ENCODE measurements around the gene THAP5.

DNA sequence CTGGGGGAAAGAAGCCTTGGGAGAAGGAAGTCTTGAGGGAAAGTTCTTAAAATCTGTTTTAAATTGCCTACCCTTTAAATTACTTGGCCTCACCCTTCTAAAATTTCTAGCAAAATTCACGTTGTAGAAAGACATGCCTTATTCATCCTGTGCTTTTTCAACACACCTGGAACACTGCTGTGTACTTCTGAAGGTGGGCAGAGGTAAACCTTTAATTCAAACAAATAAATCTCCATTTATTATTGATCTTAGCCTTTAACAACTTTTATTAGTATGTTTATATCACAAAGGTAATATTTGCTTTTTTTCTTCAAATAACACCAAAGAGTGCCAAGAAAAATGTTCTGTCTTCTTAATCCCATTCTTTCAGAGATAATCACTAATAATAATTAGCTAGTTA is 30.9 kb upstream of the THAP5 start:
- TF ChIP-seq, protein P1, sequence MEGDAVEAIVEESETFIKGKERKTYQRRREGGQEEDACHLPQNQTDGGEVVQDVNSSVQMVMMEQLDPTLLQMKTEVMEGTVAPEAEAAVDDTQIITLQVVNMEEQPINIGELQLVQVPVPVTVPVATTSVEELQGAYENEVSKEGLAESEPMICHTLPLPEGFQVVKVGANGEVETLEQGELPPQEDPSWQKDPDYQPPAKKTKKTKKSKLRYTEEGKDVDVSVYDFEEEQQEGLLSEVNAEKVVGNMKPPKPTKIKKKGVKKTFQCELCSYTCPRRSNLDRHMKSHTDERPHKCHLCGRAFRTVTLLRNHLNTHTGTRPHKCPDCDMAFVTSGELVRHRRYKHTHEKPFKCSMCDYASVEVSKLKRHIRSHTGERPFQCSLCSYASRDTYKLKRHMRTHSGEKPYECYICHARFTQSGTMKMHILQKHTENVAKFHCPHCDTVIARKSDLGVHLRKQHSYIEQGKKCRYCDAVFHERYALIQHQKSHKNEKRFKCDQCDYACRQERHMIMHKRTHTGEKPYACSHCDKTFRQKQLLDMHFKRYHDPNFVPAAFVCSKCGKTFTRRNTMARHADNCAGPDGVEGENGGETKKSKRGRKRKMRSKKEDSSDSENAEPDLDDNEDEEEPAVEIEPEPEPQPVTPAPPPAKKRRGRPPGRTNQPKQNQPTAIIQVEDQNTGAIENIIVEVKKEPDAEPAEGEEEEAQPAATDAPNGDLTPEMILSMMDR (optimal IDR thresholded peaks at IDR 0.05 in 1 of 3, IDR thresholded peaks at IDR 0.05 in 1 of 3, conservative IDR thresholded peaks at IDR 0.05 in 1 of 3; ENCODE audit: extremely low read depth in 1 of 3, insufficient read depth in 2 of 3, low read length in 3 of 3): no peak
- no peak for TF ChIP-seq EZH2 (IDR thresholded peaks at IDR 0.05; ENCODE audit: low read length)
